Activated T-cell treated with anti-CD3 and anti-CD28 coated beads, Interleukin-2, amount 50 U/mL, for 1 hour (primary cell): Measurements from ENCODE around the gene NFKBIA.
A peak's percentile ranks its signal among the peaks of the same experiment; 100 is the strongest.
"Not testable (repeated sequence)": the region's sequence is repeated elsewhere in the genome, so short reads cannot be mapped to it uniquely, and the experiment has no call there.

Experiments used
- DNase-seq: peaks from one replicate; pipeline ENCODE4 v3.0.0-alpha.2; 2020

Gene NFKBIA

GRCh38 chr14:35366056-35366451 lies 38.5 kb downstream of the NFKBIA start:
- DNase-seq: no peak

GRCh38 chr14:35365130-35366055 lies 39.2 kb downstream of the NFKBIA start:
- peak; percentile 35 for DNase-seq

- DNase-seq: no peak
These were observed 41.6 kb downstream of the NFKBIA start for GRCh38 chr14:35362911-35363374.

GRCh38 chr14:35362450-35362849 lies 42.1 kb downstream of the NFKBIA start:
- DNase-seq: no peak

GRCh38 chr14:35361141-35361480 lies 43.4 kb downstream of the NFKBIA start:
- DNase-seq: no peak

- not testable (repeated sequence) for DNase-seq
These were observed 44.9 kb downstream of the NFKBIA start for GRCh38 chr14:35359655-35360054.

GRCh38 chr14:35355981-35356841 lies 48.3 kb downstream of the NFKBIA start:
- DNase-seq: no peak

GRCh38 chr14:35355235-35355634 lies 49.3 kb downstream of the NFKBIA start:
- not testable (repeated sequence) for DNase-seq

GRCh38 chr14:35353409-35354172 lies 51.0 kb downstream of the NFKBIA start:
- no peak for DNase-seq

GRCh38 chr14:35352274-35353233 lies 52.0 kb downstream of the NFKBIA start:
- DNase-seq: no peak

GRCh38 chr14:35351897-35352273 lies 52.7 kb downstream of the NFKBIA start:
- DNase-seq: no peak
